Neural cell (in vitro differentiated cells): ENCODE data around the gene C14orf180. TPM values are rescaled to one million over a fixed set of nuclear protein-coding genes. Genes with fewer than 3 reads are reported as not detected.

Source experiments
- H2AFZ ChIP-seq: fragments of 200-600, 300-800 bp; sonication (generic), shearing (Covaris generic); 2 replicates; pipeline ENCODE4 v1.6.0; 2014; ENCODE audit warnings: low read depth, mild to moderate bottlenecking, antibody characterized with exemption, low read length, moderate library complexity
- H3F3A ChIP-seq: fragments of 200-600 bp; shearing (Covaris generic); 2 replicates; pipeline ENCODE4 v1.6.1; 2016; ENCODE audit warnings: mild to moderate bottlenecking, moderate library complexity, mixed read lengths, antibody characterized with exemption, low read length; ENCODE audit not compliant: insufficient read depth, poor library complexity, severe bottlenecking
- H3K27ac ChIP-seq: fragments of 200-600, 300-800 bp; sonication (generic), shearing (Covaris generic); 2 replicates; pipeline ENCODE4 v1.5.1; 2014; ENCODE audit warnings: mild to moderate bottlenecking, low read length, moderate library complexity
- H3K27me3 ChIP-seq: fragments of 300-800, 200-600 bp; sonication (generic), shearing (Covaris generic); 2 replicates; pipeline ENCODE4 v1.6.0; 2014; ENCODE audit warnings: mild to moderate bottlenecking, low read depth, low read length, moderate library complexity; ENCODE audit not compliant: insufficient read depth
- H3K36me3 ChIP-seq: fragments of 300-800, 200-600 bp; sonication (generic), shearing (Covaris generic); 2 replicates; pipeline ENCODE4 v1.5.1; 2014; ENCODE audit warnings: mild to moderate bottlenecking, antibody characterized with exemption, low read length, moderate library complexity; ENCODE audit not compliant: insufficient read depth
- H3K4me2 ChIP-seq: fragments of 300-800, 200-600 bp; sonication (generic), shearing (Covaris generic); 2 replicates; pipeline ENCODE4 v1.6.0; 2014; ENCODE audit warnings: mild to moderate bottlenecking, low read length
- H3K4me3 ChIP-seq: fragments of 300-800, 200-600 bp; sonication (generic), shearing (Covaris generic); 2 replicates; pipeline ENCODE4 v1.5.1; 2014; ENCODE audit warnings: mild to moderate bottlenecking, low read length, moderate library complexity
- H3K79me2 ChIP-seq: fragments of 200-600 bp; shearing (Covaris generic); replicated peaks from 2 replicates; pipeline ENCODE4 v1.6.0; 2014; ENCODE audit warnings: mild to moderate bottlenecking, low read length, moderate library complexity; ENCODE audit not compliant: insufficient read depth
- H3K9ac ChIP-seq: fragments of 300-800, 200-600 bp; sonication (generic), shearing (Covaris generic); 2 replicates; pipeline ENCODE4 v1.6.1; 2016; ENCODE audit warnings: mild to moderate bottlenecking, low read length, mixed read lengths
- H3K9me2 ChIP-seq: fragments of 200-600 bp; shearing (Covaris generic); 2 replicates; pipeline ENCODE4 v1.6.1; 2016; ENCODE audit warnings: mild to moderate bottlenecking, low read length, mixed read lengths; ENCODE audit not compliant: insufficient read depth
- H3K9me3 ChIP-seq: fragments of 200-600, 300-800 bp; sonication (generic), shearing (Covaris generic); 2 replicates; pipeline ENCODE4 v1.6.1; 2016; ENCODE audit warnings: mild to moderate bottlenecking, mixed run types, low read length, moderate library complexity, mixed read lengths
- H4K20me1 ChIP-seq: fragments of 200-600 bp; shearing (Covaris generic); 2 replicates; pipeline ENCODE4 v1.6.1; 2016; ENCODE audit warnings: mild to moderate bottlenecking, mixed run types; ENCODE audit not compliant: insufficient read depth
- CTCF ChIP-seq: fragments of 450-650 bp; IDR thresholded peaks from 2 replicates; pipeline ENCODE4 v1.5.1; 2014; ENCODE audit warnings: antibody characterized with exemption, mild to moderate bottlenecking, moderate library complexity; ENCODE audit not compliant: poor library complexity, severe bottlenecking
- EP300 ChIP-seq: fragments of 450-650 bp; conservative IDR thresholded peaks from 2 replicates; pipeline ENCODE4 v1.6.1; 2014; ENCODE audit warnings: antibody characterized with exemption, mild to moderate bottlenecking, moderate library complexity; ENCODE audit not compliant: poor library complexity, severe bottlenecking
- EZH2 ChIP-seq: fragments of 200-600, 300-800 bp; shearing (Covaris generic), sonication (generic); IDR thresholded peaks from 2 replicates; pipeline ENCODE4 v1.6.1; 2014; ENCODE audit warnings: antibody characterized with exemption, low read length, borderline replicate concordance, mild to moderate bottlenecking; ENCODE audit not compliant: insufficient read depth, poor library complexity, severe bottlenecking
- MXI1 ChIP-seq: fragments of 450-650 bp; conservative IDR thresholded peaks from 2 replicates; pipeline ENCODE4 v1.6.1; 2014; ENCODE audit warnings: antibody characterized with exemption, mild to moderate bottlenecking; ENCODE audit not compliant: poor library complexity, severe bottlenecking
- POLR2AphosphoS5 ChIP-seq: IDR thresholded peaks from 2 replicates; pipeline ENCODE4 v1.6.1; 2012
- RAD21 ChIP-seq: fragments of 450-650 bp; conservative IDR thresholded peaks from 2 replicates; pipeline ENCODE4 v1.6.1; 2014; ENCODE audit warnings: antibody characterized with exemption, mild to moderate bottlenecking, moderate library complexity
- REST ChIP-seq: IDR thresholded peaks from 2 replicates; pipeline ENCODE4 v1.6.1; 2012; ENCODE audit warnings: borderline replicate concordance
- SMC3 ChIP-seq: fragments of 450-650 bp; conservative IDR thresholded peaks from 2 replicates; pipeline ENCODE4 v1.6.1; 2014; ENCODE audit warnings: antibody characterized with exemption, mild to moderate bottlenecking, moderate library complexity; ENCODE audit not compliant: poor library complexity
- TAF1 ChIP-seq: IDR thresholded peaks from 2 replicates; pipeline ENCODE4 v1.6.1; 2012; ENCODE audit warnings: low read depth
- polyA plus RNA-seq: library from polyadenylated mRNA; depleted of rRNA; stranded (reverse); fragments of >200 nt; gene quantifications from 2 replicates; pipeline ENCODE4 v1.2.3, GENCODE V29; 2014

The C14orf180 gene
- polyA plus RNA-seq, 1 donor from 2014 or later = not detected

- H2AFZ ChIP-seq = no peak overlapping the region
- no peaks in the 10 kb centered on the region for H3K27me3 ChIP-seq
- no peak overlapping the region for H3K4me3 ChIP-seq
- no peaks in the 10 kb centered on the region for H3K9me3 ChIP-seq
- H3K27ac ChIP-seq = no peak overlapping the region
- TF ChIP-seq POLR2AphosphoS5 = no peak
- TF ChIP-seq EP300 = no peak
- TF ChIP-seq SMC3 = no peak
- no peak for TF ChIP-seq MXI1
- no peak for TF ChIP-seq RAD21
- TF ChIP-seq TAF1 = no peak
- TF ChIP-seq EZH2 = no peak
- TF ChIP-seq REST = no peak
- no peak for TF ChIP-seq CTCF
- H3K9ac ChIP-seq = no peak overlapping the region
- no peaks in the 10 kb centered on the region for H3F3A ChIP-seq
- H3K36me3 ChIP-seq = no peaks in the 10 kb centered on the region
- no peaks in the 10 kb centered on the region for H3K9me2 ChIP-seq
- no peak overlapping the region for H3K4me2 ChIP-seq
- H4K20me1 ChIP-seq = no peaks in the 10 kb centered on the region
- no peaks in the 10 kb centered on the region for H3K79me2 ChIP-seq
Measured at GRCh38 chr14:104576232-104576969, 3.2 kb upstream of the C14orf180 start.

- no peak overlapping the region for H3K4me3 ChIP-seq
- H3K27ac ChIP-seq = no peak overlapping the region
- H3K9ac ChIP-seq = no peak overlapping the region
- TF ChIP-seq TAF1 (no peak), RAD21 (no peak), EP300 (no peak), REST (no peak), CTCF (no peak), SMC3 (no peak), MXI1 (no peak), POLR2AphosphoS5 (no peak), EZH2 (no peak)
- H3K4me2 ChIP-seq = no peak overlapping the region
- H3K27me3 ChIP-seq = no peaks in the 10 kb centered on the region
- H2AFZ ChIP-seq = no peak overlapping the region
- no peaks in the 10 kb centered on the region for H3K9me3 ChIP-seq
- no peaks in the 10 kb centered on the region for H3F3A ChIP-seq
- H3K79me2 ChIP-seq = no peaks in the 10 kb centered on the region
- H4K20me1 ChIP-seq = no peaks in the 10 kb centered on the region
- no peaks in the 10 kb centered on the region for H3K9me2 ChIP-seq
- H3K36me3 ChIP-seq = no peaks in the 10 kb centered on the region
Measured at GRCh38 chr14:104576970-104577332, 2.6 kb upstream of the C14orf180 start.
